IPS DF 4.7 (cell line): ENCODE results near the gene HERPUD1.
"Not testable (repeated sequence)": the region's sequence is repeated elsewhere in the genome, so short reads cannot be mapped to it uniquely, and the experiment has no call there.

Experiments
- DNase-seq: peaks from one replicate; pipeline ENCODE4 v3.0.0-alpha.2; 2013; ENCODE audit warnings: low spot score; ENCODE audit errors: extremely low read depth

The HERPUD1 gene

DNA sequence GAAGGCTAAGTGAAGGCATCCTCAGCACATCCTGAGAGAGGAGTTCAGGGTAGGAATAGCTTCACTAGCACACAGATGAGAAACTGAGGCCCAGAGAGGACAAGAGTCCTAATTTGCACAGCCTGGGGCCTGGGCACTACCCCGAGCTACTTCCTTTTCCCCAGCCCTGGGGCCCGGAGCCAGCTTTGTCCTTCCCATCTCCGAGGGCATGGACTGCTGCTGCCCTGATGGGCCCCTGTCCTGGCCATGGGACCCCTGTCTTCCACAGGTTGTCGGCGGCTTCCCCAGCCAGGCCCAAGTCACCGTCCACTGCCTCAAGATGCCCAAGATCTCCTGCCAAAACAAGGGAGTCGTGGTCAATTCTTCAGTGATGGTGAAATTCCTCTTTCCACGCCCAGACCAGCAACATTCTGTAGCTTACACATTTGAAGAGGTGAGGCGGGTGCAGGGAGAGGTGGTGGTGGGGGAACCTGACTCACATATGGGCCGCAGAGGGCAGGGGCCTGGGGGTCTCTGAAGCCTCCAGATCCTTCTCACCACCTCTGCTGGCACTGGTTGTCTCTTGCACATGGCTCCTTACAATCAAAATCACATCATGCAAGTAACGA, 46.0 kb downstream of the HERPUD1 start:
- DNase-seq: no peak

DNA sequence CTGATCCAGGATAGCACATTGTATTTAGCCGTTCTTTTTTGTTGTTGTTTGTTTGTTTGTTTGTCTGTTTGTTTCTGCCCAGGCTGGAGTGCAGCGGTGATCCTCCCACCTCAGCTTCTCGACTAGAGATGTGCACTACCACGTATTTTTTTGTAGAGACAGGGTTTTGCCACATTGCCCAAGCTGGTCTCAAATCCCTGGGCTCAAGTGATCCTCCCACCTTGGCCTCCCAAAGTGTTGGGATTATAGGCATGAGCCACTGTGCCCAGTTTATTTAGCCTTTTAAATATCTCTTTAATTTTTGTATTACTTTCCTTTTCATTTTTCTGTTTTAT, 48.2 kb downstream of the HERPUD1 start:
- no peak for DNase-seq

DNA sequence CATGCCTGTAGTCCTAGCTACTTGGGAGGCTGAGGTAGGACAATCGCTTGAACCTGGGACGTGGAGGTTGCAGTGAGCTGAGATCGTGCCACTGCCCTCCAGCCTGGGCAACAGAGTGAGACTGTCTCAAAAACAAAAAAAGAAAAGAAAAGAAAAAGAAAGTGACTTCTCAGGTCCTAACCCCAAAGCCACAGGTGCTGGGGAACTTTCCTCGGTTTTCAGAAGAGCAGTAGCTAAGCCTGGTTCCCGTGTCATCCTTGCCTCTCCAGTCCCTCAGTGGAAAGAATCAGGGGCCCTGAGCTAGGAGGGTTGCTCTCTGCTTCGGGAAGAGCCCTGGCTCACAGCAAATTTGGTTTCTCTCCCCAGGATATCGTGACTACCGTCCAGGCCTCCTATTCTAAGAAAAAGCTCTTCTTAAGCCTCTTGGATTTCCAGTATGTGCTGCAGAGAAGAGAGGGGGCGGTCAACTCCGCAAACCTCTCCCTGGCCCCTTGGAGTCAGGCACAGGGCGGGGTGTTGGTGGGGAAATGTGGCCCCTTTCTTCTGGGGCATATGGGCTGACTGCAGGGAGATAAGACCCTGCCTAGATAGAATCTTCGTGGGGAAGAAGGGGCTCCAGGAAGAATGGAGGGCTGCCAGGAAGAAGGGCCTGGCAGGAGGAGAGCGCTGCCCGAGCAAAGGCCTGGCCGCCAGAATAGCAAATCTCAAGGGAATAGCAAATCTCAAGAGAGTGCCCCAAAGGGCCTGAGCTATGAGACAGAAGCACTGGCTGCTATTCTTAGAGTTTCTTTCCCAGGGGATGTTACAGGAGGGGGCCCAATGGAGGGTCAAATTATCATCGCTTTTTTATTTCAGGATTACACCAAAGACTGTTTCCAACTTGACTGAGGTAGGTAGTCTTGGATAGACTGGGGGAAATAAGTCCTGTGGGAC, 49.1 kb downstream of the HERPUD1 start:
- DNase-seq: no peak

DNA sequence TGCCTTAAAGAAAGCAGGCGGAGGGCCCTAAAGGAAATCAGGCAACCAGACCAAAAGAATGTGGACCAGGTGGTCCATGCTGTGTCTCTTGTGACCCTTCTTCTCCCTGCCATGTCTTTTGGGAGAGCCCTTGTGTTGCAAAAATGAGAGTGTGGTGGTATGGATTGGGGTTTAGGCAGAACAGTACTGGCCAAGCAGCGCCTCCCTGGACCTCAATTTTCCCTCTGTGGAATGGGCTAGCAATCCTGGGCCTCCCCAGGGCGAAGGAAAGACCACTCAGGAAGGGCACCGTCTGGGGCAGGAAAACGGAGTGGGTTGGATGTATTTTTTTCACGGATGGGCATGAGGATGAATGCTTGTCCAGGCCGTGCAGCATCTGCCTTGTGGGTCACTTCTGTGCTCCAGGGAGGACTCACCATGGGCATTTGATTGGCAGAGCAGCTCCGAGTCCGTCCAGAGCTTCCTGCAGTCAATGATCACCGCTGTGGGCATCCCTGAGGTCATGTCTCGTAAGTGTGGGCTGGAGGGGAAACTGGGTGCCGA, 49.9 kb downstream of the HERPUD1 start:
- DNase-seq: no peak

DNA sequence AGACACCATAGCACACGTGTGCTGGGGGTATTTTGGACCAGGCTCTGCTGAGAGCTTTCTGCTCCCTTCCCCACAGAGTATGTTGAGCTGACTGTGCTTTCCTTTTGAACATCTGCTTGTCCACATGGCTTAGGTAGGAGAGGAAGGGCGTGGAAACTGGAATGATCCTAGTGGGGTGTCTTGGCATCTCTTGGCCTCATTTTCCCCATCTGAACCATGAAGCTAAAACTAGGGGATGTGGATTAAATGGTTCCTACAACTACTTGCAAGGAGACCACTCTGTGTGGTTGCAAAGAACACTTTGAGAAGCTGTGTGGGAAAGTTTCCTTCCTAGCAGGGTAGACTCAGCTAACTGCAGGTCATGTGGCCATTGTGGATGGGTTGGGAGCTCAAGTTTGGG, 50.8 kb downstream of the HERPUD1 start:
- DNase-seq: no peak

DNA sequence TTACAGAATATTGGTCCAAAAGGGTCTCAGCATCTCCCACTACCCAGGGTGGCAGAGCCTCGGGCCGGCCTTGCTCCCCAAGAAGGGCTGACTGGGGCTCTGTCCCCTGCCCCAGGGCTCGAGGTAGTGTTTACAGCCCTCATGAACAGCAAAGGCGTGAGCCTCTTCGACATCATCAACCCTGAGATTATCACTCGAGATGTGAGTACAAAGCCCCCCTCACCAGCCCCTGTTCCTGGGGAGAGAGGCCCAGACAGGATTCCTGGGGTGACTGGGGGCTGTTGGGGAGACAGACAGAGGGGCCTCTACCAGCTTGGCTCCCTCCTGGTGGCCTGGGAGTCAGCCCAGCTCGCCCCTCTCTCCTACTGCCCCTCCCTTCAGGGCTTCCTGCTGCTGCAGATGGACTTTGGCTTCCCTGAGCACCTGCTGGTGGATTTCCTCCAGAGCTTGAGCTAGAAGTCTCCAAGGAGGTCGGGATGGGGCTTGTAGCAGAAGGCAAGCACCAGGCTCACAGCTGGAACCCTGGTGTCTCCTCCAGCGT, 51.3 kb downstream of the HERPUD1 start:
- no peak for DNase-seq

DNA sequence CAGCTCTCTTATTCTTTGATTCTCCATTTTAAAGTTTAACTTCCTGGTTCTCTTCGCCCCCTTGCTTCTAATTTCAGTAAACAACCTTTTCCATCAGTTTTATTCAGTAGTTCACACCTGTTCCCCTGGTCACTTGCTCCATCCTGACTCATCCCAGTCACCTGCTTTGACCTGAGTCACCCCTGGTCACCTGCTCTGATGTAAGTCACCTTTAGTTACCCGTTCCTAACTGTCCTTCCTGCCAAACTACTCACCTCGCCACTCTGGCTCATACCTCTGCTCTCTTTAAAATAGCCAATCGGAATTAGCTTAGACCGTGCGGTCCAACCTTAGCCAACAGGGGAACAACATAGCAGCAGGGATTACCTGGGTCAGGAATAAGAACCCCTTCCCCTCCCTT, 52.7 kb downstream of the HERPUD1 start:
- DNase-seq: no peak

DNA sequence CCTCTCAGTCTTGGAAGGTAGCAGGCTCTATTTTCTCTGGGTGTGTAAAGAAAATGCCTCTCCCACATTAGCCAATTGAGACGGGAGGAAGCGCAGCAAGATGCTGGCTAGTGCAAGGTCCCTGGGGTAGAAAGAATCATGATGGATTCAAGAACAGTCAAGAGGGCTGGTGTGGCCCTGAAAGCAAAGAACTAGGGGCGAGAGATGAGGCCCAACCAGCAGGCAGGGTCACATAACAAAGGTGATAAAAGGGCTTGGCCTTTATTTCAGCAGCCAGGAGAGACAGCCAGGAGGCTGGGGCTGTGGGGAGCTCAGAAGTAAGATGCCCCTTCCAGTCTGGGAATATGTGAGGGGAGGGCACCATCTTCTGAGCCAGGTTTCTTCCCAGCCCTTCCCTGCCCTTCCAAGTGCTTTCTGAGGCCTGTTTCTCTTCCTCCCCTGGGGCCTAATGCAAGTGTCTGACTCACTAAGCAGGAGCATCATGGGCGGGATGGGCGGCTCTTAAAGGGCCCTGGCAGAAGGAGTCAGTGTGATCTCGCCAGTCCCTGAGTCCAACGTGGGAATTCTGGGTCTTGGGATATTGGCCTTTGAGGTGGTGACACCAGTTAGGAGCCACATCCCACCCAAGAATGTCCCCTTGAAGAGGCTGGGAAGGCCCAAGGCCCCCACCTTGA, 53.5 kb downstream of the HERPUD1 start:
- no peak for DNase-seq

DNA sequence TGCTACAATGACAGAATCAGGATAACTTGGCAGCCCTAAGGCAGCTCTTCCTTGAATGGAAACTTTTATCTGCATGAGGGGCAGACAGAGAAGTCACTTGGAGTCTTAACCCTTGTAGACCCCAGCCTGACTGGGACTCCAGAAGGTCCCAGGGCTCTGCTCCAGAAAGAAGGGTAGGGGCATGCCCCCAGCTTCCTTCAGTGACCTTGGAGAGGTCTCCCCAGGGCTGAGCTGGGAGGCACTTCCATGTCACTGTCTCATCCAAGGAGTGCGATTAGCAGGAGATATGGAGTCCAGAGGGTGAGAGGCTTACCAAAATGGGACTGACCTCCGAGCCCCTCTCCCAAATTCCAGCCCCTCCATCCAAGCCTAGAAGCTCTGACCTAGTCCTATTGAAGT, 54.0 kb downstream of the HERPUD1 start:
- no peak for DNase-seq

DNA sequence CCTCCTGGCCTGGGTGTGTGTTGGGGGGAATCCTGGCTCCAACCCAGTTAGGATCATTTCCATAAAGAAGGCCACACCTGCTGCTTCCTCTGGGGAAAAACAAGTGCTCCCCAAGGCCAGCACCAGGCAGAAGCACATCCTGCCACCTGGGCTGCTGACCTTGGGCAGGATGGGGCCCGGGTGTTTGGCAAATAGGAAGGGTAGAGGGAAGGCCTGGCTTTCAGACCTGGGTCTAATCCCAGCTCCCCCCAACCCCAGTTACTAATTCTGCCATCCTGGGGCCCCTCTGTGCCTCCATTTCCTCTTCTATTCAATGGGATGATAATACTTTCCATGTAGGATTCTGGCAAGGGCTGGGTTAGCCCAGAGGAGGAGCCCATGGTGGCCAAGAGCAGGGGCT, 54.4 kb downstream of the HERPUD1 start:
- DNase-seq: no peak

DNA sequence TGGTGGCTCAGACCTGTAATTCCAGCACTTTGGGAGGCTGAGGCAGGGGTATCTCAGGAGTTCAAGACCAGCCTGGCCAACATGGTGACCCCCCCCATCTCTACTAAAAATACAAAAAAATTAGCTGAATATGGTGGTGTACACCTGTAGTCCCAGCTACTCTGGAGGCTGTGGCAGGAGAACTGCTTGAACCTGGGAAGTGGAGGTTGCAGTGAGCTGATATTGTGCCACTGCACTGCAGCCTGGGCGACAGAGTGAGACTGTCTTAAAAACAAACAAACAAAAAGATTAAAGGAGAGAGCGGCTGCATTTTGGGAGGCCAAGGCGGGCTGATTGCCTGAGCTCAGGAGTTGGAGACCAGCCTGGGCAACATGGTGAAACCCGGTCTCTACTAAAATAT, 55.0 kb downstream of the HERPUD1 start:
- DNase-seq: not testable (repeated sequence)

DNA sequence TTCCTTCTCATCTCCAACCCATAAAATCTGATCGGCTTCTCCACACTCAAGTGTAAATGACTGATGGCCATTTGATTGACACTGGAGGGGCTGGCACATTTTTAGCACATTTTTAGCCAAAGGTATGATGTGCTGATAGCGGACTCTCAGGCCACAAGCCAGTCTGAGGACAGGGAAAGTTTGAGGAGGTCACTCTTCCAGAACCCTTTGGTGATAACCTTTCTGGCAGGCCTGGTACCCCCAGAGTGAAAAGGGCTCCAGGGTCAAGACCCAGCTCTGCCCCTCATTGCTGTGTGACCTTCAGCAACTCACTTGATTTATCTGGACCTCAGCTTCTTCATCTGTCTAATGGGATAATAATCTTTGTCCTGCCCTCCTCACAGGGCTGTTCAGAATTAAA, 55.8 kb downstream of the HERPUD1 start:
- DNase-seq: no peak

DNA sequence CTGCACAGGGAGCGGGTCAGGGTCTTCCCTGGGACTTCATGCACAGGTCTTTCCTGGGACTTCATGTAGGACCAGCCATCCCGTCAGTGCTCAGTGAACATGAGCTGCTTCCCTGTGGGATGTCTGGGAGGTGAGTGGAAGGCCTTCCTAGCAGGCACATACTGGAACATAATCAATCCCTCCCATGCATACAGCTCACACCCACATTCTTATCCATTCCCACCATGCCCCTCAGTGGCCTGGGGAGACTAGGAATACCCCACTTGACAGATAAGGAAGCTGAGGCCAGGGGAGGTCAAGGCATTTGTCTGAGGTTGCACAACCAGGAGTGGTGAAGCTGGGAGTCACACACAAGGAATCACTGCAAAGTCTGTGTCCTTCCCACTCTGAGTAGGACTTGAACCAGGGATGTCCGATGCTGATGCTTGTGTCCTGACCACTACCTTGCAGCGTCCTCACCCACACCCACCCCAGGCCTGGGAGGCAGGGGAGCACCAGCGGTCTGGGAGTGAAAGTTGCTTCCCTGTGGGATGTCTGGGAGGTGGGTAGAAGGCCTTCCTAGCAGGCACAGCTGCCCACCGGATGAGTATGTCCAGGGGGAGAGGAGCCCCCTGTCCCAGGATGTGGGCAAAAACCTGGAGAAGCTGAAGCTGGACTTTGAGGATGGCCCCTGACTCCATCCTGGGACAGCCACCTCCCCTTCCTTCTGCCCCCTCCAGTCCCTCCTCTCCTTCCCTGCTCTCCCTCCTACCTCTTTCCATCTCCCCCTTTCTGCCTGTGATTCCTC, 56.4 kb downstream of the HERPUD1 start:
- DNase-seq: no peak

DNA sequence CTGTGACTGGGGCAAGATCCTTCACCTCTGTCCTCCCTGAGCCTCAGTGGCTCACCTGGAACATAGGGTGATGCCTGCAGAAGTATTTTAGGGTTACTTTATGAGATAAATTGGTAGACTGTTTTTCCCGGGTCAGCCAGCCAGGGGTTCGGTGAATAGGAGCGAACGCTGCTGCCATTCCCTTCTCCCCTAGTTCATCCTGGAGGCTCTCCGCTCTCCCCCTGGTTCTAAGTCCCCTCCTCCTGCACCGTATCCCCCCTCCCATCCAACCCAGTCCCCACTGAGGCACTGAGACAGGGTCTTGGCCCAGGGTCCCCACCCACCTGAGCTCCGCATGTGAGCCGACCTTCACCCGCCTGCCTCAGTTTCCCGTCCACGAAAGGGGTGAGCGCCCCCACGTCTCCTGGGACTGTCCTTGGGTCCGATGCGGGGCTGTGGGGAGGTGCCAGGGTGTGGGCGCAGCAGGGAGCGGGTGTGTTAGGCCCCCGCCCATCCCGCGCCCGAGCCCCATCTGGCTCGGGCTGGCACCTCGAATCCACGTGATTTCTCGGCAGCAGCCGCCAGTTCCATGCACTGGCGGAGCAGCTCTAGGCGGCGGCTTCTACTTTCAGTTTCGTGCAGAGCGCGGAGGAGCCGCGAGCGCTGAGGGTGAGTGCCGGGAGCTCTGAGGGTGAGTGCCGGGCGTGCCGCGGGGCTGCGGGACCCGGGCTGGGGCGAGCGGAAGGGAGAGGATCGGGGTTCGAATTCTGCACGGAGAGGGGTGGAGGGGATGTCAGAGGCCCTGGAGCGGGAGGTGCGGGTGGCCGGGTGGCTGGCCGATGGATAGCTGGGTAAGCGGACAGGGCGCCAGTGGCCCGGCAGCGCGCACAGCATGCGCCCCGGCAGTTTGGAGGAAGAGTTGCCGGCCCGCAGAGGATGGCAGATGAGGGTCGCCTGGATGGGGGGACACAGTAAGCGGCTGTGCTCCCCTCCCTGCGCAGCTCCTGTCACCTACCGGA, 57.3 kb downstream of the HERPUD1 start, which contains the start of gene NLRC5:
TSS of gene NLRC5 (plus strand) at position 610 of the 998 bp plus-strand sequence. CDS start 31,156 bp downstream, outside the sequence.
- no peak for DNase-seq

DNA sequence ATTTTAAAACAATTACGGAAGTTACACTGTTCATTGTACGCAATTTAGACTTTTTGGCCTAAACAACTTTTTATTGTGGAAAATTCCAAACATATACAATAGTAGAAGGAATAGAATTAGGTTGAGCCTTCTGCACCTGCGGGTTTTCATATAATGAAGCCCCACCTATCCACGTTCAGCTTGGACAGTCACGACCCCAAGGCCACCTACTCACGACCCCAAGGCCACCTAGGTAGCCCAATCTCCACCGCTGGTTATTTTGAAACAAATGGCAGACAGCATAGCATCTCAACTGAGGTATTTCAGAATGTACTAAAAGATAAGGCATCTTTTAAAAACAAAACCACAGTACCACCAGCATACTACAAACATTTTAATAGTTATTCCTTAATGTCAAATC, 58.0 kb downstream of the HERPUD1 start:
- DNase-seq: no peak

DNA sequence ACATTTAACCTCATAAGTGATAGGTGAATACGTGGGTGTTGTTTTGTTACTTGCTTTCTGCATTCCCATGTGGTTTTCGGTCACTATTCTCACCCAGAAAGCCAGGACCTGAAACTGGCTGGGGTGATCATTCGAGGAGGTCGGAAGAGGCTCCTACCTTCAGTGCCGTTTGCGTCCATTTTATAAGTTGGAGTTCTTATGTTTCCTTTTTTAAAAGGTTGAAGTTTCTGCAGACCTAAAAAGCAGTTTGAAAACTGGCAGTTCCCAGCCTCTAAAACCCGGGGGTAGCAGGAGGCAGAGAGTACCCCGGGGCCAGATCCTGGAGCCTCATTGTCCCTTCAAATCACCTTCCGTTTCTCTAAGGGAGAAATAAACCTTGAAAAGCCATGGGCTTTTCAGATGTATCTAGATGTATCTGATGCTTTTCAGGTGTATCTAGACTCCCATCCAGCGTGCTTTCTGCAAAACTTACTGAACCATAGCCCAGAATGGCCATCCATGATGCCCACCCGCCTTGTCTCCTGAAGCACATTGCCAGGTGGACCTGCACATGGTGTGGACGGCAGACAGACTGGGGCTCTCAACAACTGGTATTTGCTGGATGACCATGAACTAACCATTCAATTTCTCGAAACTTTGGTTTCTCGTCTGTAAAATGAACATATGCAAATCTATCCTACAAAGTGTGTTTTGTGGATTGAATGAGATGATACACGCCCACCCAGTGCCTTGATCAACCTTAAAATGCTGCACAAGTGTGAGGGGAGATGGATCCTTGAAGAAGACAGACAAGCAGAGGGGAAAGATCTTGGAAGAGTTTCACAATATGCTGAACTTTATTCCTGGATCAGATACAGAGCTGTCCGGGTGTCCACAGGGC, 58.7 kb downstream of the HERPUD1 start:
- no peak for DNase-seq

DNA sequence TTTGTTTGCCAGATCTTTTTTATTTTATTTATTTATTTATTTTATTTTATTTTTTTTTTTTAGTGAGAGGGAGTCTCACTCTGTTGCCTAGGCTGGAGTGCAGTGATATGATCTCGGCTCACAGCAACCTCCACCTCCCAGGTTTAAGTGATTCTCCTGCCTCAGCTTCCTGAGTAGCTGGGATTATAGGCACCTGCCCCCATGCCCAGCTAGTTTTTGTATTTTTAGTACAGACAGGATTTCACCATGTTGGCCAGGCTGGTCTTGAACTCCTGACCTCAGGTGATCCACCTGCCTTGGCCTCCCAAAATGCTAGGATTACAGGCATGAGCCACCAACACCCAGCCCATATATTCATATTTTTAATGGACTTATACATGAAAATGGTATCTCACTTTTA, 60.5 kb downstream of the HERPUD1 start:
- DNase-seq: not testable (repeated sequence)

DNA sequence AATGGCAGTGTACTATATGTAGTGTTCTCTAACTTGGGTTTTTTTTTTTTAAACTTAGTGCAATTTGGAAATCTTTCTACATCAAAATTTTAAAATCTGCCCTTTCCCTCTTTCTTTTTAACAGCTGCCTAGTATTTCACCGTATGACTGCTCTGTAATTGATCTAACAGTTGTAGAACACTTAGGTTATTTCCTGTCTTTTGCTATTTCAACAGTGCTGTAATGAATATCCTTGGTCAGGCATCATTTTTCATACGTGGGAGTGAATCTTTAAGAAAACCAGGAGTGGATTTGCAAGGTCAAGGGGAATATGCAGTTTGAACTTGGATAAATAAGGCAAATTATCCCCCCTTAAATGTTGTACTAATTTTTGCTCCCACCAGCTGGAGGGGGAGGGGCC, 61.3 kb downstream of the HERPUD1 start:
- DNase-seq: no peak

DNA sequence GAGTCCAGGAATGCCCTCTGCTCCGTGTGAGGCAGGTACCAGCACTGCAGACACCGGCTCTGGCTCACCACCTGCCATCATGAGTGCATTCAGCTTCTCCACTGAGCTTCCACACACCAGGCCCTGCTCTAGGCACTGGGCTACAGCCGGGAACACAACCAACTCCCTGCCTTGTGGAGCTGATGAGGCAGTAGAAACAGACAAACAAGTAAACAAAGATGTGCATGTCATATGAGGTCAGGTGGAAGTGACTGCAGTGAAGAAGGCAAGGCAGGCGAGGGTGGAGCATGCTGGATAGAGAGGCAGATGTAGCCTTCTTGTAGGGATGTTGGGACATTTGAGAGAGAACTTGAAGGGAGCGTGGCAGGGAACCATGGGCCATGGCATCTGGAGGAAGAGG, 62.4 kb downstream of the HERPUD1 start:
- DNase-seq: no peak
